ENCODE measurements around the gene C1orf167. TPM values are rescaled to one million over a fixed set of nuclear protein-coding genes. Genes with fewer than 3 reads are reported as not detected.

C1orf167 gene
- total and polyA plus RNA-seq, 2 of the 8 experiments (the other 6 are each of a cell fraction or from before 2014, with no cell fraction given): 0.70 to 1.3 TPM

- no peaks in the 10 kb centered on the region for H3K27me3 ChIP-seq (replicated peaks in 1 of 4; ENCODE audit: control insufficient read depth in 3 of 4, extremely low read depth in 1 of 4, insufficient read depth in 3 of 4, low read length in 3 of 4)
- DNase-seq (ENCODE audit: low read depth in 1 of 2, low spot score in 2 of 2) (peak in 1 of 2 experiments; percentile 64), FAIRE-seq (no peak)
- no peak overlapping the region for H3K27ac ChIP-seq (ENCODE audit: low read depth, low read length)
- H3K4me3 ChIP-seq (ENCODE audit: extremely low read depth in 1 of 4, insufficient read depth in 2 of 4, low read depth in 3 of 4, low read length in 4 of 4): peak overlapping the region in 1 of 4 experiments; percentile 34; a peak in 2 of 8 replicates
- peak overlapping the region; percentile 44 for H3K18ac ChIP-seq (ENCODE audit: extremely low read depth, low read length)
- H4K5ac ChIP-seq (ENCODE audit: insufficient read length, low read depth, low read length): peak overlapping the region; percentile 8
- peak overlapping the region; percentile 24; the same call in 1 of the 2 replicates for H2BK20ac ChIP-seq (ENCODE audit: low read length)
- H3K56ac ChIP-seq (replicated peaks; ENCODE audit: insufficient read length, low read depth, low read length): no peak overlapping the region
- peak overlapping the region; percentile 24; the same call in 1 of the 2 replicates for H2BK15ac ChIP-seq (ENCODE audit: low read length)
- no peak overlapping the region for H3K23ac ChIP-seq (ENCODE audit: insufficient read length)
- TF ChIP-seq KDM1A (IDR thresholded peaks at IDR 0.05; ENCODE audit: borderline replicate concordance, low read length): no peak
- TF ChIP-seq CREB1 (IDR thresholded peaks at IDR 0.05): no peak
- TF ChIP-seq JUN (IDR thresholded peaks at IDR 0.05; ENCODE audit: low read depth, low read length): no peak
- no peak for TF ChIP-seq USF2 (IDR thresholded peaks at IDR 0.05; ENCODE audit: low read length)
- TF ChIP-seq YY1 (IDR thresholded peaks at IDR 0.05; ENCODE audit: low read depth, low read length): no peak
- no peak for TF ChIP-seq POLR2AphosphoS5 (IDR thresholded peaks at IDR 0.05; ENCODE audit: low read depth, low read length)
- TF ChIP-seq ASH2L (IDR thresholded peaks at IDR 0.05; ENCODE audit: low read length): no peak
- TF ChIP-seq MAFK (IDR thresholded peaks at IDR 0.05; ENCODE audit: low read depth, low read length): no peak
- H3K4me2 ChIP-seq (ENCODE audit: insufficient read depth in 1 of 2, low read depth in 2 of 2, low read length in 2 of 2): peak overlapping the region; percentile 3 to 58; a peak in 3 of 4 replicates
- H3K14ac ChIP-seq (ENCODE audit: insufficient read length): no peak overlapping the region
- CTCF ChIA-PET (ENCODE audit: partially characterized antibody): interaction anchor here (0.6 to 5.4 kb wide), 22 partner anchors 8 to 438 kb away, joined by 3 to 49 read pairs (median 4); partner anchors contain the start of genes CLCN6 and MTHFR
- H3K79me1 ChIP-seq (ENCODE audit: low read depth, low read length): no peaks in the 10 kb centered on the region
- H2BK12ac ChIP-seq (ENCODE audit: low read depth, low read length): peak overlapping the region; percentile 98
- 81% methylated on average over 21 of the region's 21 CpGs; no CpG with 5 or more reads in 1 of the 2 experiments for WGBS, 2 experiments (ENCODE audit: extremely low coverage in 1 of 2, insufficient coverage in 1 of 2, insufficient read length in 1 of 2, insufficient replicate concordance in 2 of 2, low coverage in 1 of 2, low lambda C conversion rate in 2 of 2, missing lambda C conversion rate in 1 of 2)
- H2BK120ac ChIP-seq (replicated peaks; ENCODE audit: low read depth, low read length): peak overlapping the region; percentile 21
- no peaks in the 10 kb centered on the region for H4K20me1 ChIP-seq (replicated peaks in 1 of 2; ENCODE audit: control insufficient read depth in 1 of 2, insufficient read depth in 2 of 2, low read length in 2 of 2)
- peak overlapping the region; percentile 80 for H4K8ac ChIP-seq (ENCODE audit: extremely low read depth, insufficient read depth, low read length)
- H2BK5ac ChIP-seq (ENCODE audit: low read depth, low read length): peak overlapping the region; percentile 88; the same call in 1 of the 2 replicates
- no peak overlapping the region for H2AFZ ChIP-seq (ENCODE audit: low read length)
- H3K9ac ChIP-seq (replicated peaks in 1 of 4; ENCODE audit: extremely low read depth in 1 of 4, low read depth in 3 of 4, low read length in 3 of 4): no peak overlapping the region
- H4K91ac ChIP-seq (replicated peaks; ENCODE audit: insufficient read length, low read length): peak overlapping the region; percentile 67
- H3K79me2 ChIP-seq (ENCODE audit: control insufficient read depth in 1 of 2, insufficient read depth in 2 of 2, low read length in 2 of 2): no peaks in the 10 kb centered on the region
- H3K23me2 ChIP-seq (ENCODE audit: low read depth, low read length): no peaks in the 10 kb centered on the region
- H3K9me3 ChIP-seq (ENCODE audit: insufficient read depth in 2 of 2, low read depth in 1 of 2, low read length in 1 of 2): no peaks in the 10 kb centered on the region
- H2AK5ac ChIP-seq (ENCODE audit: low read depth, low read length): peak overlapping the region; percentile 68; the same call in 1 of the 2 replicates
- H3K4ac ChIP-seq (replicated peaks; ENCODE audit: insufficient read length, low read depth, low read length): peak overlapping the region; percentile 37
- H3K36me3 ChIP-seq (ENCODE audit: control insufficient read depth in 2 of 4, insufficient read depth in 4 of 4, low read length in 3 of 4): no peaks in the 10 kb centered on the region
- POLR2A ChIA-PET (ENCODE audit: partially characterized antibody): interaction anchor here (1.0 to 2.0 kb wide), 9 partner anchors 10 to 125 kb away, joined by 3 to 9 read pairs (median 4); partner anchors contain the start of genes AGTRAP, CLCN6 and MTHFR
- H3K4me1 ChIP-seq (replicated peaks in 1 of 4; ENCODE audit: control insufficient read depth in 3 of 4, insufficient read depth in 4 of 4, low read length in 3 of 4): peaks cover 7 to 34% (median 25%) of the 10 kb centered on the region in 4 experiments
Observed at GRCh38 chr1:11784256-11784992, 22.4 kb downstream of the C1orf167 start.
